ENCODE data around the gene APOL6.

- TF ChIP-seq NFE2L2 (conservative IDR thresholded peaks at IDR 0.05; ENCODE audit: low read length), result no peak
- TF ChIP-seq FOSL2 (IDR thresholded peaks at IDR 0.05), result no peak
- no peak for TF ChIP-seq FOSL2 (CRISPR knock-in tag; IDR thresholded peaks at IDR 0.05)
- TF ChIP-seq CTCF (IDR thresholded peaks at IDR 0.05), result no peak
- no peak for TF ChIP-seq EP300 (IDR thresholded peaks at IDR 0.05)
- TF ChIP-seq TP53 (CRISPR knock-in tag; IDR thresholded peaks at IDR 0.05), result no peak
- TF ChIP-seq POLR2A (IDR thresholded peaks at IDR 0.05; ENCODE audit: low read length), result no peak
- no peak for TF ChIP-seq BHLHE40 (IDR thresholded peaks at IDR 0.05; ENCODE audit: low read depth, low read length)
- no peak for TF ChIP-seq CHD2 (IDR thresholded peaks at IDR 0.05; ENCODE audit: low read length, partially characterized antibody)
Observed at GRCh38 chr22:35608088-35608487, 40.2 kb upstream of the APOL6 start.
